ENCODE measurements around the gene CMSS1.
A peak's percentile ranks its signal among the peaks of the same experiment; 100 is the strongest.

CMSS1 gene

GRCh38 chr3:100205171-100205570 lies 387.5 kb downstream of the CMSS1 start:
- no peak for DNase-seq (ENCODE audit: extremely low read depth, low read depth)
- TF ChIP-seq, protein P1, sequence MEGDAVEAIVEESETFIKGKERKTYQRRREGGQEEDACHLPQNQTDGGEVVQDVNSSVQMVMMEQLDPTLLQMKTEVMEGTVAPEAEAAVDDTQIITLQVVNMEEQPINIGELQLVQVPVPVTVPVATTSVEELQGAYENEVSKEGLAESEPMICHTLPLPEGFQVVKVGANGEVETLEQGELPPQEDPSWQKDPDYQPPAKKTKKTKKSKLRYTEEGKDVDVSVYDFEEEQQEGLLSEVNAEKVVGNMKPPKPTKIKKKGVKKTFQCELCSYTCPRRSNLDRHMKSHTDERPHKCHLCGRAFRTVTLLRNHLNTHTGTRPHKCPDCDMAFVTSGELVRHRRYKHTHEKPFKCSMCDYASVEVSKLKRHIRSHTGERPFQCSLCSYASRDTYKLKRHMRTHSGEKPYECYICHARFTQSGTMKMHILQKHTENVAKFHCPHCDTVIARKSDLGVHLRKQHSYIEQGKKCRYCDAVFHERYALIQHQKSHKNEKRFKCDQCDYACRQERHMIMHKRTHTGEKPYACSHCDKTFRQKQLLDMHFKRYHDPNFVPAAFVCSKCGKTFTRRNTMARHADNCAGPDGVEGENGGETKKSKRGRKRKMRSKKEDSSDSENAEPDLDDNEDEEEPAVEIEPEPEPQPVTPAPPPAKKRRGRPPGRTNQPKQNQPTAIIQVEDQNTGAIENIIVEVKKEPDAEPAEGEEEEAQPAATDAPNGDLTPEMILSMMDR (IDR thresholded peaks at IDR 0.05; ENCODE audit: low read depth, low read length, missing control alignments): no peak
- no peak overlapping the region for H3K4me3 ChIP-seq (replicated peaks; ENCODE audit: low read depth, low read length)

GRCh38 chr3:100206687-100207086 lies 389.0 kb downstream of the CMSS1 start:
- no peak overlapping the region for H3K4me3 ChIP-seq (replicated peaks; ENCODE audit: low read depth, low read length)
- TF ChIP-seq, protein P1 (IDR thresholded peaks at IDR 0.05; ENCODE audit: low read depth, low read length, missing control alignments): no peak
- no peak for DNase-seq (ENCODE audit: extremely low read depth, low read depth)

- TF ChIP-seq, protein P1 (IDR thresholded peaks at IDR 0.05; ENCODE audit: low read depth, low read length, missing control alignments): no peak
- no peak for DNase-seq (ENCODE audit: extremely low read depth, low read depth)
Observed at GRCh38 chr3:100207886-100208285, 390.2 kb downstream of the CMSS1 start.

DNA sequence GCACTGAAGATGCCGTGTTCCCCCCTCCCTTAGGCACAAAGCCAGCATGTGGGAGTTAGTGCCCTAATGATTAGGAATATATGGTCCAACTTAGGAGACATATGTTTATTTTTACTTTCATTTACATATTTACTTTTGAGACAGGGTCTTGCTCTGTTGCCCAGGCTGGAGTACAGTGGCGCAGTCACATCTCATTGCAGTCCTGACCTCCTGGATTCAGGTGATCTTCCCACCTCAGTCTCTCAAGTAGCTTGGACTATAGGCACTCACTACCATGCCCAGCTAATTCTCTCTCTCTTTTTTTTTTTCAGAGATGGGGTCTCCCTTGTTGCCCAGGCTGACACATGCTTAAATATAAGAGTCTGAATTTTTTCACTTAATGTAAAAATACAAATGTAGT lies 391.5 kb downstream of the CMSS1 start:
- TF ChIP-seq, protein P1 (IDR thresholded peaks at IDR 0.05; ENCODE audit: low read depth, low read length, missing control alignments): no peak
- H3K4me3 ChIP-seq (replicated peaks; ENCODE audit: low read depth, low read length): no peak overlapping the region
- DNase-seq (ENCODE audit: extremely low read depth, low read depth): no peak

More at GRCh38 chr3:100207886-100208285, 390.2 kb downstream of the CMSS1 start:
- H3K4me3 ChIP-seq (replicated peaks; ENCODE audit: low read depth, low read length): no peak overlapping the region

DNA sequence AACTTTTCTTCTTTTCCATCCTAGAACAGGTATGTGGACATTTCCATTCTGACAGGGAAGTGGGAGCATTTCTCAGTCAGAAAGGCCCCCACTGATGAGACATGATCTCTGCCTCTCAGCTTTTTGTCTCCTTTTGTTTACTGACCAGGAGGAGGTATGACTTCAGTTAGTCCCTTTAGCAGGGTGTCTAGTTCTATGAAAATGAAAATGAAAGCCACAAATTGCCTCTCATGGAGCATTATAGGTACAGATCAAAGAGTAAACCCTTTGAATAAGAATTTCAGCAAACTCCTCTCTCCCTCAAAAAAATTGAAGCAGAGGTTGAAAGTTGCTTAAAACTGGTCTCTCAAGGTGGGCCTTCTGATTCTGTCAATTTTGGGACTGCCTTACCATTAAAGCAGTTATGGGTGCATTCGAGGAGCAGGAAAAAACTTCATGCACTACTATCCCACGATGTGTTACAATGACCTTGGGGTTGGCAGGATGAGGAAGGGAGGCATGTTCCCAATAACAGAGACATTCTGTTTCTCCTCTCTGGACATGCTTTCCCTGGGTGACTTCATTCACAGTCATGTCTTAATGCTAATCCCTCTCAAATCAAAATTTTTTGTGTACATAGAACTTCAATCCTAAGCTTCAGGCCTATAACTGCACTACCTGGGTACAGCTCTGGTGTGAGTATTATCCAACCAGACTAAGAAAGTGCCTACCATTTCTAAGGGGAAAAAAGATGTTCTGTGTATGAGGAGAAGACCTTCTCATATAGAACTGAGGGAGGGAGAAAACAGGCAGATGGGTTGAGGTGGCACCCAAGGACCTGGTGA lies 392.5 kb downstream of the CMSS1 start:
- DNase-seq (ENCODE audit: extremely low read depth, low read depth): no peak
- TF ChIP-seq, protein P1 (IDR thresholded peaks at IDR 0.05; ENCODE audit: low read depth, low read length, missing control alignments): no peak
- H3K4me3 ChIP-seq (replicated peaks; ENCODE audit: low read depth, low read length): no peak overlapping the region

DNA sequence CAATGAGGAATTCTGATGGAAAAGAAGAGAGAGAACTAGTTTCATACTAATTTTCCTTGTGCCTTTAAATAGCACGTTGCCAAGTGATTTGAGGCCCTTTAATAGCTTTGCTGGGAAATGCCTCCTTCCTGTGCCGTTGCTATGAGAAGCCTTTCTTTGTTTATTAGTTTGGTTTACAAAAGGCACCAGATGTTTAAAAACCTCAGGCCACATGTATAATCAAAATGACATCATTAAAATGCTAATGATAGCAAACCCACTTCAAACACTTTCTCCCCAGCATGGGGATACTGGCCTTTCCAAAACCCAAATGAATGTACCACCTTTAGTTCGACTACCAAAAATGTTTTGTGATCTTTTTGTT lies 393.1 kb downstream of the CMSS1 start:
- DNase-seq (ENCODE audit: extremely low read depth, low read depth): peak; percentile 94
- no peak overlapping the region for H3K4me3 ChIP-seq (replicated peaks; ENCODE audit: low read depth, low read length)
- TF ChIP-seq, protein P1 (IDR thresholded peaks at IDR 0.05; ENCODE audit: low read depth, low read length, missing control alignments): no peak
